GM21360 (cell line): Measurements from ENCODE around the gene LRRC56.

Experiments
- ATAC-seq: cut with Tn5 transposase; IDR thresholded peaks from one replicate; pipeline ENCODE4 v1.9.1; 2021; ENCODE audit warnings: mild to moderate bottlenecking, moderate library complexity; ENCODE audit not compliant: unreplicated experiment

LRRC56 gene

GRCh38 chr11:537622-538430 is 499 bp downstream of the LRRC56 start:
- no peak for ATAC-seq

- no peak for ATAC-seq
Observed at GRCh38 chr11:538431-539051, 1.2 kb downstream of the LRRC56 start.

GRCh38 chr11:539971-540481 is 2.7 kb downstream of the LRRC56 start:
- ATAC-seq, result no peak

- ATAC-seq, result no peak
Observed at GRCh38 chr11:540583-541432, 3.5 kb downstream of the LRRC56 start.

GRCh38 chr11:541433-541885 is 4.1 kb downstream of the LRRC56 start:
- ATAC-seq, result no peak

- ATAC-seq, result no peak
Observed at GRCh38 chr11:544817-545166, 7.5 kb downstream of the LRRC56 start.

- ATAC-seq, result no peak
Observed at GRCh38 chr11:545171-545570, 7.8 kb downstream of the LRRC56 start.

GRCh38 chr11:548700-549603 is 11.6 kb downstream of the LRRC56 start:
- ATAC-seq, result no peak

- no peak for ATAC-seq
Observed at GRCh38 chr11:550021-550745, 12.9 kb downstream of the LRRC56 start.

GRCh38 chr11:550746-551085 is 13.4 kb downstream of the LRRC56 start:
- ATAC-seq, result no peak

GRCh38 chr11:551131-551530 is 13.8 kb downstream of the LRRC56 start:
- no peak for ATAC-seq

- ATAC-seq, result no peak
Observed at GRCh38 chr11:551596-551995, 14.3 kb downstream of the LRRC56 start.

GRCh38 chr11:553083-553987 is 16.0 kb downstream of the LRRC56 start:
- no peak for ATAC-seq

- no peak for ATAC-seq
Observed at GRCh38 chr11:553988-554340, 16.6 kb downstream of the LRRC56 start.

GRCh38 chr11:554428-555226 is 17.3 kb downstream of the LRRC56 start:
- ATAC-seq, result no peak

- no peak for ATAC-seq
Observed at GRCh38 chr11:555227-555779, 18.0 kb downstream of the LRRC56 start.

GRCh38 chr11:555780-556661 is 18.7 kb downstream of the LRRC56 start:
- ATAC-seq, result no peak
